Neural cell (in vitro differentiated cells): ENCODE data around the gene SYVN1.
"Not testable (repeated sequence)": the region's sequence is repeated elsewhere in the genome, so short reads cannot be mapped to it uniquely, and the experiment has no call there.

Source experiments
- CTCF ChIP-seq: fragments of 450-650 bp; IDR thresholded peaks from 2 replicates; pipeline ENCODE4 v1.5.1; 2014; ENCODE audit warnings: antibody characterized with exemption, mild to moderate bottlenecking, moderate library complexity; ENCODE audit not compliant: poor library complexity, severe bottlenecking
- EZH2 ChIP-seq: fragments of 200-600, 300-800 bp; shearing (Covaris generic), sonication (generic); IDR thresholded peaks from 2 replicates; pipeline ENCODE4 v1.6.1; 2014; ENCODE audit warnings: antibody characterized with exemption, low read length, borderline replicate concordance, mild to moderate bottlenecking; ENCODE audit not compliant: insufficient read depth, poor library complexity, severe bottlenecking
- POLR2AphosphoS5 ChIP-seq: IDR thresholded peaks from 2 replicates; pipeline ENCODE4 v1.6.1; 2012
- REST ChIP-seq: IDR thresholded peaks from 2 replicates; pipeline ENCODE4 v1.6.1; 2012; ENCODE audit warnings: borderline replicate concordance
- SMC3 ChIP-seq: fragments of 450-650 bp; conservative IDR thresholded peaks from 2 replicates; pipeline ENCODE4 v1.6.1; 2014; ENCODE audit warnings: antibody characterized with exemption, mild to moderate bottlenecking, moderate library complexity; ENCODE audit not compliant: poor library complexity
- TAF1 ChIP-seq: IDR thresholded peaks from 2 replicates; pipeline ENCODE4 v1.6.1; 2012; ENCODE audit warnings: low read depth

- TF ChIP-seq CTCF, TAF1, POLR2AphosphoS5, EZH2, SMC3, REST: not testable (repeated sequence)
Observed at GRCh38 chr11:65174571-65175010, 40.3 kb upstream of the SYVN1 start.
